HepG2 (cell line): ENCODE data around the gene SHISA7. TPM values are rescaled to one million over a fixed set of nuclear protein-coding genes. Genes with fewer than 3 reads are reported as not detected.

ENCODE experiments used
- ATAC-seq: fragments of 200-7000 bp; cut with Tn5 transposase; 3 replicates; pipeline ENCODE4 v1.9.1; 2020; ENCODE audit warnings: mild to moderate bottlenecking, moderate library complexity
- BruUV-seq: library from RNA; stranded (reverse); fragments of 400-500 nt; replicated peaks from 2 replicates; lab custom pipeline; 2021; lab: Mats Ljungman, UMichigan
- CTCF ChIA-PET: fragments of 300-600 bp; formaldehyde crosslinking; extraction: SDS; loops from one replicate; lab custom pipeline; 2021; ENCODE audit warnings: low total read pairs, inconsistent platforms, low intra/inter-chr PET ratio; lab: Yijun Ruan, JAX
- POLR2A ChIA-PET: fragments of 350-600 bp; sonication (Branson Sonifier 250); formaldehyde crosslinking; loops from one replicate; lab custom pipeline; 2020; ENCODE audit warnings: antibody characterized with exemption, inconsistent platforms; lab: Yijun Ruan, JAX
- DNase-seq: peaks from one replicate; pipeline ENCODE4 v3.0.0-alpha.2; 2015; ENCODE audit warnings: low spot score
- FAIRE-seq: peaks from 3 replicates; lab custom pipeline; 2011; peaks lifted over from hg19 to GRCh38; lab: Jason Lieb, UNC
- H2AFZ ChIP-seq: one replicate; pipeline ENCODE4 v1.6.1; 2011; ENCODE audit warnings: low read length, inconsistent platforms
- H3K27ac ChIP-seq: fragments of 300-600 bp; 3 replicates; pipeline ENCODE4 v1.8.0; 2011; ENCODE audit warnings: mixed run types, mild to moderate bottlenecking, mixed read lengths, low read length, inconsistent platforms; ENCODE audit not compliant: insufficient read depth; ENCODE audit errors: extremely low read length
- H3K27me3 ChIP-seq, 2 experiments: fragments of 200-600 bp in 1 of 2; 2 replicates in 1 of 2; 3 replicates in 1 of 2; pipeline versions ENCODE4 v1.6.0 to v1.8.0; 2011; ENCODE audit warnings: low read length in 2 of 2, mild to moderate bottlenecking in 2 of 2, moderate library complexity in 2 of 2, inconsistent platforms in 1 of 2; ENCODE audit not compliant: insufficient read depth in 2 of 2, control insufficient read depth in 1 of 2
- H3K36me3 ChIP-seq, 2 experiments: fragments of 200-600 bp in 1 of 2; replicated peaks in 1 of 2; 2 replicates in 1 of 2; 3 replicates in 1 of 2; pipeline versions ENCODE4 v1.5.1 to v1.8.0; 2011; ENCODE audit warnings: low read length in 2 of 2, inconsistent platforms in 1 of 2; ENCODE audit not compliant: insufficient read depth in 2 of 2, control insufficient read depth in 1 of 2
- H3K4me1 ChIP-seq: 2 replicates; pipeline ENCODE4 v1.5.1; 2012; ENCODE audit warnings: low read length, inconsistent platforms; ENCODE audit not compliant: insufficient read depth
- H3K4me2 ChIP-seq: 2 replicates; pipeline ENCODE4 v1.6.0; 2011; ENCODE audit warnings: low read depth, low read length, inconsistent platforms
- H3K4me3 ChIP-seq, 3 experiments: fragments of 200-600 bp in 1 of 3; sonication (generic), shearing (Covaris generic) in 1 of 3; replicated peaks in 1 of 3; 2 replicates each; pipeline ENCODE4 v1.5.1; 2011 to 2016; ENCODE audit warnings: low read length in 3 of 3, inconsistent platforms in 2 of 3, low read depth in 2 of 3, mild to moderate bottlenecking in 2 of 3, control low read depth in 1 of 3, mixed read lengths in 1 of 3; ENCODE audit not compliant: insufficient read depth in 1 of 3
- H3K79me2 ChIP-seq: one replicate; pipeline ENCODE4 v1.6.1; 2011; ENCODE audit warnings: low read length, inconsistent platforms; ENCODE audit not compliant: insufficient read depth
- H3K9ac ChIP-seq: 2 replicates; pipeline ENCODE4 v1.6.0; 2011; ENCODE audit warnings: mild to moderate bottlenecking, low read depth, low read length, inconsistent platforms; ENCODE audit not compliant: insufficient read depth
- H3K9me3 ChIP-seq: 2 replicates; pipeline ENCODE4 v1.5.1; 2012; ENCODE audit warnings: mild to moderate bottlenecking, low read length
- H4K20me1 ChIP-seq: 2 replicates; pipeline ENCODE4 v1.6.0; 2011; ENCODE audit warnings: inconsistent platforms, mild to moderate bottlenecking, low read length, moderate library complexity; ENCODE audit not compliant: insufficient read depth
- GABPA ChIP-seq, 2 experiments: IDR thresholded peaks; 2 replicates each; pipeline ENCODE4 v1.6.1; 2011 to 2016; ENCODE audit warnings: low read depth in 2 of 2, low read length in 1 of 2, missing biosample characterization in 1 of 2, missing genetic modification characterization in 1 of 2
- KAT2B ChIP-seq: fragments of 150-350 bp; IDR thresholded peaks from 2 replicates; pipeline ENCODE4 v1.6.1; 2014; ENCODE audit warnings: low read depth, low read length, borderline replicate concordance
- MLLT10 ChIP-seq: sonication (generic); formaldehyde crosslinking; IDR thresholded peaks from 2 replicates; pipeline ENCODE4 v1.4.0; 2020; ENCODE audit warnings: missing genetic modification reagents
- SRSF9 ChIP-seq: fragments of 200-400 bp; formaldehyde crosslinking; IDR thresholded peaks from 2 replicates; pipeline ENCODE4 v1.6.1; 2018; ENCODE audit warnings: borderline replicate concordance, mild to moderate bottlenecking, low read depth, low read length; ENCODE audit not compliant: insufficient read depth, poor library complexity, severe bottlenecking
- ZBTB38 ChIP-seq: sonication (generic); formaldehyde crosslinking; IDR thresholded peaks from 2 replicates; pipeline ENCODE4 v1.5.1; 2020; ENCODE audit warnings: mild to moderate bottlenecking, missing genetic modification reagents
- ZFP36L1 ChIP-seq: sonication (generic); formaldehyde crosslinking; IDR thresholded peaks from 2 replicates; pipeline ENCODE4 v1.8.0; 2022; ENCODE audit warnings: mild to moderate bottlenecking, missing genetic modification reagents, moderate library complexity
- ZNF10 ChIP-seq: sonication (generic); formaldehyde crosslinking; IDR thresholded peaks from 2 replicates; pipeline ENCODE4 v1.4.0; 2020; ENCODE audit warnings: mild to moderate bottlenecking, low read depth, missing genetic modification reagents, borderline replicate concordance
- ZNF484 ChIP-seq: sonication (generic); formaldehyde crosslinking; IDR thresholded peaks from 2 replicates; pipeline ENCODE4 v1.5.1; 2020; ENCODE audit warnings: mild to moderate bottlenecking, low read depth, missing genetic modification reagents, borderline replicate concordance
- ZNF619 ChIP-seq: sonication (generic); formaldehyde crosslinking; IDR thresholded peaks from 2 replicates; pipeline ENCODE4 v1.4.0; 2020; ENCODE audit warnings: mild to moderate bottlenecking, missing genetic modification reagents
- ZSCAN25 ChIP-seq: sonication (generic); formaldehyde crosslinking; IDR thresholded peaks from 2 replicates; pipeline ENCODE4 v1.8.0; 2022; ENCODE audit warnings: mild to moderate bottlenecking, missing genetic modification reagents
- WGBS: methylation state at CpG from one replicate; pipeline ENCODE4 v1.1.6; 2017; ENCODE audit warnings: low lambda C conversion rate; 5-methylcytosine and 5-hydroxymethylcytosine counted together
- in situ Hi-C: cut with HindIII; loops from 2 replicates; pipeline ENCODE4 v1.10.0; 2017; ENCODE audit warnings: low pct_unique_long_range_greater_than_20kb; ENCODE audit not compliant: extremely low pct_ligation_motif_present
- intact Hi-C: fragments of 100-400 bp; cut with micrococcal nuclease; formaldehyde crosslinking; loops from one replicate; pipeline ENCODE4 v1.10.0; 2022; ENCODE audit not compliant: unreplicated experiment
- polyA plus RNA-seq, 8 experiments: library from polyadenylated mRNA; depleted of rRNA in 3 of 8; stranded (reverse) in 7 of 8; unstranded in 1 of 8; fragments of >200 nt; fragmentation: Illumina TruSeq in 4 of 8; extraction: Trizol in 4 of 8; gene quantifications; 2 replicates each; pipeline versions ENCODE4 v1.2.1 to v1.2.3, GENCODE V29; 2011 to 2016; ENCODE audit warnings: low read depth in 4 of 8, missing spikeins in 1 of 8, mixed read lengths in 1 of 8; ENCODE audit not compliant: insufficient read depth in 1 of 8
- total RNA-seq, 5 experiments: library from RNA; depleted of rRNA; stranded (reverse); fragments of >200 nt; fragmentation: Illumina TruSeq; extraction: Trizol; gene quantifications; 2 replicates each; pipeline ENCODE4 v1.2.3, GENCODE V29; 2016; ENCODE audit warnings: low read depth in 1 of 5
- TF ChIP-seq, protein P1 (sequence below): IDR thresholded peaks from 2 replicates; pipeline ENCODE4 v1.6.1; 2016; ENCODE audit warnings: control low read depth
- TF ChIP-seq, protein P2 (sequence below): sonication (generic); formaldehyde crosslinking; IDR thresholded peaks from 2 replicates; pipeline ENCODE4 v1.9.0; 2022; ENCODE audit warnings: low read depth, missing genetic modification reagents
- TF ChIP-seq, protein P3 (sequence below): sonication (generic); formaldehyde crosslinking; IDR thresholded peaks from 2 replicates; pipeline ENCODE4 v1.5.1; 2020; ENCODE audit warnings: mild to moderate bottlenecking, missing genetic modification reagents

SHISA7 gene
- total and polyA plus RNA-seq, 2 of the 13 experiments (the other 11 are each of a cell fraction or from before 2014, with no cell fraction given), result not detected

- ChIA-PET CTCF (no interaction called here), POLR2A (interaction anchor here (1.3 kb wide), 1 partner anchor 50 kb away, joined by 4 read pairs; no protein-coding TSS in a partner anchor)
- H2AFZ ChIP-seq, result no peak overlapping the region
- FAIRE-seq, result no peak
- H3K27me3 ChIP-seq, result no peaks in the 10 kb centered on the region; a peak in 1 of 5 replicates
- H3K9ac ChIP-seq, result no peak overlapping the region
- no peak for DNase-seq
- peaks cover 8 to 19% of the 10 kb centered on the region in 2 experiments for H3K36me3 ChIP-seq
- H3K9me3 ChIP-seq, result no peaks in the 10 kb centered on the region
- peaks cover 27% of the 10 kb centered on the region for H4K20me1 ChIP-seq
- no peak overlapping the region for H3K27ac ChIP-seq
- in situ Hi-C loops, result no loop called here
- peaks cover 35% of the 10 kb centered on the region for H3K4me1 ChIP-seq
- 97% methylated on average over 67 of the region's 88 CpGs for WGBS
- ATAC-seq, result no peak
- no peak overlapping the region for H3K4me2 ChIP-seq
- H3K79me2 ChIP-seq, result peaks cover 30% of the 10 kb centered on the region
- intact Hi-C loops, result no loop called here
- BruUV-seq, result no TSS peak
- TF ChIP-seq ZNF484 (no peak), ZNF619 (CRISPR knock-in tag) (no peak), ZBTB38 (CRISPR knock-in tag) (no peak), ZFP36L1 (CRISPR knock-in tag) (no peak), SRSF9 (no peak), GABPA (IDR thresholded peaks at IDR 0.05; ENCODE audit: low read depth, low read length) (no peak), GABPA (CRISPR knock-in tag; IDR thresholded peaks at IDR 0.05; ENCODE audit: low read depth) (no peak), ZNF10 (CRISPR knock-in tag) (no peak), MLLT10 (CRISPR knock-in tag) (no peak), KAT2B (no peak), ZSCAN25 (CRISPR knock-in tag) (no peak)
- TF ChIP-seq, protein P1, sequence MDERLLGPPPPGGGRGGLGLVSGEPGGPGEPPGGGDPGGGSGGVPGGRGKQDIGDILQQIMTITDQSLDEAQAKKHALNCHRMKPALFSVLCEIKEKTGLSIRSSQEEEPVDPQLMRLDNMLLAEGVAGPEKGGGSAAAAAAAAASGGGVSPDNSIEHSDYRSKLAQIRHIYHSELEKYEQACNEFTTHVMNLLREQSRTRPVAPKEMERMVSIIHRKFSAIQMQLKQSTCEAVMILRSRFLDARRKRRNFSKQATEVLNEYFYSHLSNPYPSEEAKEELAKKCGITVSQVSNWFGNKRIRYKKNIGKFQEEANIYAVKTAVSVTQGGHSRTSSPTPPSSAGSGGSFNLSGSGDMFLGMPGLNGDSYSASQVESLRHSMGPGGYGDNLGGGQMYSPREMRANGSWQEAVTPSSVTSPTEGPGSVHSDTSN, result no peak
- TF ChIP-seq, protein P2, sequence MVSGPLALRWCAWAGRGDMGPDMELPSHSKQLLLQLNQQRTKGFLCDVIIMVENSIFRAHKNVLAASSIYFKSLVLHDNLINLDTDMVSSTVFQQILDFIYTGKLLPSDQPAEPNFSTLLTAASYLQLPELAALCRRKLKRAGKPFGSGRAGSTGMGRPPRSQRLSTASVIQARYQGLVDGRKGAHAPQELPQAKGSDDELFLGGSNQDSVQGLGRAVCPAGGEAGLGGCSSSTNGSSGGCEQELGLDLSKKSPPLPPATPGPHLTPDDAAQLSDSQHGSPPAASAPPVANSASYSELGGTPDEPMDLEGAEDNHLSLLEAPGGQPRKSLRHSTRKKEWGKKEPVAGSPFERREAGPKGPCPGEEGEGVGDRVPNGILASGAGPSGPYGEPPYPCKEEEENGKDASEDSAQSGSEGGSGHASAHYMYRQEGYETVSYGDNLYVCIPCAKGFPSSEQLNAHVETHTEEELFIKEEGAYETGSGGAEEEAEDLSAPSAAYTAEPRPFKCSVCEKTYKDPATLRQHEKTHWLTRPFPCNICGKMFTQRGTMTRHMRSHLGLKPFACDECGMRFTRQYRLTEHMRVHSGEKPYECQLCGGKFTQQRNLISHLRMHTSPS (CRISPR knock-in tag), result no peak
- TF ChIP-seq, protein P3, sequence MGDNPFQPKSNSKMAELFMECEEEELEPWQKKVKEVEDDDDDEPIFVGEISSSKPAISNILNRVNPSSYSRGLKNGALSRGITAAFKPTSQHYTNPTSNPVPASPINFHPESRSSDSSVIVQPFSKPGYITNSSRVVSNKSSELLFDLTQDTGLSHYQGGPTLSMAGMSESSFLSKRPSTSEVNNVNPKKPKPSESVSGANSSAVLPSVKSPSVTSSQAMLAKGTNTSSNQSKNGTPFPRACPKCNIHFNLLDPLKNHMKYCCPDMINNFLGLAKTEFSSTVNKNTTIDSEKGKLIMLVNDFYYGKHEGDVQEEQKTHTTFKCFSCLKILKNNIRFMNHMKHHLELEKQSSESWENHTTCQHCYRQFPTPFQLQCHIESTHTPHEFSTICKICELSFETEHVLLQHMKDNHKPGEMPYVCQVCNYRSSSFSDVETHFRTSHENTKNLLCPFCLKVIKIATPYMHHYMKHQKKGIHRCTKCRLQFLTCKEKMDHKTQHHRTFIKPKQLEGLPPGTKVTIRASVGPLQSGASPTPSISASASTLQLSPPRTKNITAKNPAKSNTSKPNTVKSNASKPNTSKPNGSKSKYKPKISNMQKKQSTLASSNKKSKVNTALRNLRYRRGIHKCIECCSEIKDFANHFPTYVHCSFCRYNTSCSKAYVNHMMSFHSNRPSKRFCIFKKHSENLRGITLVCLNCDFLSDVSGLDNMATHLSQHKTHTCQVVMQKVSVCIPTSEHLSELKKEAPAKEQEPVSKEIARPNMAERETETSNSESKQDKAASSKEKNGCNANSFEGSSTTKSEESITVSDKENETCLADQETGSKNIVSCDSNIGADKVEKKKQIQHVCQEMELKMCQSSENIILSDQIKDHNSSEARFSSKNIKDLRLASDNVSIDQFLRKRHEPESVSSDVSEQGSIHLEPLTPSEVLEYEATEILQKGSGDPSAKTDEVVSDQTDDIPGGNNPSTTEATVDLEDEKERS (CRISPR knock-in tag), result no peak
- TF ChIP-seq, all 625 proteins: peak for 0
- no peak overlapping the region for H3K4me3 ChIP-seq
These were observed 59.6 kb downstream of the SHISA7 start for GRCh38 chr19:55383279-55384130.
